GM11168 (cell line): ENCODE results near the gene IL32.

Experiments
- in situ Hi-C: fragments of 300-500 bp; cut with MboI; formaldehyde crosslinking; loops from one replicate; pipeline ENCODE4 v1.12.0; 2022; ENCODE audit warnings: low sequenced_read_pairs; ENCODE audit not compliant: unreplicated experiment

The IL32 gene, protein sequence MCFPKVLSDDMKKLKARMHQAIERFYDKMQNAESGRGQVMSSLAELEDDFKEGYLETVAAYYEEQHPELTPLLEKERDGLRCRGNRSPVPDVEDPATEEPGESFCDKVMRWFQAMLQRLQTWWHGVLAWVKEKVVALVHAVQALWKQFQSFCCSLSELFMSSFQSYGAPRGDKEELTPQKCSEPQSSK

GRCh38 chr16:3065069-3065741, at the start of gene IL32:
Gene IL32, plus strand, starts transcription at chr16:3065640. Its CDS starts 172 bp downstream, at chr16:3065812.
- in situ Hi-C loops, result no loop called here

DNA sequence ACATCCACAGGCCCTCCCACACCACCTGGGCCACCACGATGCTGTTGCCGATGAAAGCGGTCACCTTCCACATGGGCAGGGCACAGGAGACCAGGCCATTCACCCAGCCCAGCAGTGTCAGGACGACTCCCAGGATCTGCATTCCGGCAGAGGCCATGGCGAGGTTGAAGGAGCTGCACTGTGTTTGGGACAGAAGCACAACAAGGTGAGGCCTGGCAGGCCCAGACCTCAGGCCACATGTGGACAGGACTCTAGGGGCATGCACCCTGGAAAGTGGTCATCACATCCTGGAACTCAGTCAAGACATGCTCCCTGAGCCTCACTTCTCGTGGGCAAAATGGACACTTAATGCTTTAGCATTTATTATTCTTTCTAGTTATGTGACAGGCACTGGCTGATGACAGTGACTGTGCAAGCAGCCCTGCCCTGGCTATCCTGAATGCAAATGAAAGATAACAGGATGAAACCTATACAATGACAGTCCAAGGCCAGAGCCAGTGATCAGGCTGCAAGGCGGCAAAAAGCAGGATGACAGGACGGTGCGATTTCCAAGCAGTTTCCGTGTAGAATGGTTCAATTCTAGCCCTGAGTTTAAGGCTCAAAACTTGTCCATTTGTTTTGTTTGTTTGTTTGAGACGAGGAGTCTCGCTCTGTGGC, 49.4 kb upstream of the IL32 start:
- in situ Hi-C loops, result no loop called here

GRCh38 chr16:3017344-3017743, 48.1 kb upstream of the IL32 start:
- in situ Hi-C loops, result no loop called here

- in situ Hi-C loops, result no loop called here
Measured at GRCh38 chr16:3017794-3018506, 47.5 kb upstream of the IL32 start, which contains the start of gene CLDN6. Gene CLDN6, minus strand, starts transcription at chr16:3018183. Its CDS starts 2,162 bp downstream, at chr16:3016021.

DNA sequence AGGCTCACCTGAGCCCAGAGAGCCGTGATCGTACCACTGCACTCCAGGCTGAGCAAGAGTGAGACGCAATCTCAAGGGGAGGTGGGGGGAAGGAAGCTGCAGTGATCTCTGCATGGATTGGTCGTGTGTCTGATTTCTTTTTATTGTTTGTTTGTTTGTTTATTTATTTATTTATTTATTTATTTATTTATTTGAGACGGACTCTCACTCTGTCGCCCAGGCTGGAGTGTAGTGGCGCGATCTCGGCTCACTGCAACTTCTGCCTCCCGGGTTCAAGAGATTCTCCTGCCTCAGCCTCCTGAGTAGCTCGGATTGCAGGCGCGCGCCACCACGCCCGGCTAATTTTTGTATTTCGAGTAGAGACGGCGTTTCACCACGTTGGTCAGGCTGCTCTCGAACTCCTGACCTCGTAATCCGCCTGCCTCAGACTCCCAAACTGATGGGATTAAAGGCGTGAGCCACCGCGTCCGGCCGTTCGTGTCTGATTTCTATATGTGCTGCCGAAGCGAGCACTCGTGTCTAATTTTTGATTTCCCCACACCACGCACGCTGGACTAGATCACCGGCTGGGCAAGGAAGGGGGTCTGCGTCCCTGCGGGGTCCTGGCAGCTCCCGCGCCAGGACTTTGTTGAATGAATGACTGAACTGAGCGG, 45.7 kb upstream of the IL32 start:
- in situ Hi-C loops, result no loop called here

DNA sequence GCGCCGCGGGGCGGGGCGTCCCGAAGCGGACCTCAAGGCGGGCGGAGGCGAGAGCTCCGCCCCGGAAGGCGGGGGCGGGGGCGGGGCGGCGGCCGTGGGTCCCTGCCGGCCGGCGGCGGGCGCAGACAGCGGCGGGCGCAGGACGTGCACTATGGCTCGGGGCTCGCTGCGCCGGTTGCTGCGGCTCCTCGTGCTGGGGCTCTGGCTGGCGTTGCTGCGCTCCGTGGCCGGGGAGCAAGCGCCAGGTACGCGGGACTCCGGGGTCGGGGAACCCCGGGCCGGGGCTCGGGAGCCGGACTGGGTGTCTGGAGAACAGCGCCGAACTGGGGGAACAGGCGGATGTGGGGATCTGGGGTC, 45.2 kb upstream of the IL32 start, which contains the start of gene TNFRSF12A:
Gene TNFRSF12A, plus strand, starts transcription at position 122 of the 357 bp plus-strand sequence. Its CDS starts 30 bp downstream, at position 152.
- in situ Hi-C loops, result no loop called here

DNA sequence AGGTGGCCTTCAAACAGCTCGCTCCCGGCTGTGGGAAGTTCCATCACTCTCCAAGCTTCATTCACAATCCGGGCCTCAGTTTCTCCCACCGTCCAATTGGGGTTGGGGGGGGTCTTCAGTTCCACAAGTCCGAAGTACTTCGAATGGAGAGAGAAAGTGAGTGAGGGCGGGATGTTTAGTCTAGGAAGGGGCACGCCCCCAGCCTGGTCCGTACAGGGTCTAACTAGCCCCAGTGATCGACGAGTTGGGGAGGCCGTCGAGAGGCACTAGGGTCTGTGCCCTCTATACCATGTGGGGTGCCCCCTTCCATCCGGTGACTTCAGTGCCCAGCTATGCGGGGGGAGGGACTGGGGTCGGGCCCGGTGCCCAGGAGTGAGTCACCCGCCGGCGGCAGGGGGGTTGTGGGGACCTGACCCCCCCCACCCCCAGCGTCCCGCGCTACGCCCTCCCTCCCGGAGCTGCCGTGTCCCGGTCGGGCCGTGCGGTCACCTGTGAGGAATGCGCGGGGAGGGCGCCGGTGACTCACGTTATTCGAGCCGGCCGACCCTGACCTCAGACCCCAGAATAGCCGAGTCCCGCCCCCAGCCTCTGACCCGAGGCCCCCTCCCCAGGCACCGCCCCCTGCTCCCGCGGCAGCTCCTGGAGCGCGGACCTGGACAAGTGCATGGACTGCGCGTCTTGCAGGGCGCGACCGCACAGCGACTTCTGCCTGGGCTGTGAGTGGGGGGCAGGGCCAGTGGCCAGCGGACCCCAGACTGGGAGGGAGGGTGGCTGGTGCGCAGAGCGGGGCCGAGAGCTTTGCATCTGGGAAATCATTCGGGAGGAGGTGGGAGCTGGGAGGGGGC, 44.6 kb upstream of the IL32 start:
- in situ Hi-C loops, result no loop called here

DNA sequence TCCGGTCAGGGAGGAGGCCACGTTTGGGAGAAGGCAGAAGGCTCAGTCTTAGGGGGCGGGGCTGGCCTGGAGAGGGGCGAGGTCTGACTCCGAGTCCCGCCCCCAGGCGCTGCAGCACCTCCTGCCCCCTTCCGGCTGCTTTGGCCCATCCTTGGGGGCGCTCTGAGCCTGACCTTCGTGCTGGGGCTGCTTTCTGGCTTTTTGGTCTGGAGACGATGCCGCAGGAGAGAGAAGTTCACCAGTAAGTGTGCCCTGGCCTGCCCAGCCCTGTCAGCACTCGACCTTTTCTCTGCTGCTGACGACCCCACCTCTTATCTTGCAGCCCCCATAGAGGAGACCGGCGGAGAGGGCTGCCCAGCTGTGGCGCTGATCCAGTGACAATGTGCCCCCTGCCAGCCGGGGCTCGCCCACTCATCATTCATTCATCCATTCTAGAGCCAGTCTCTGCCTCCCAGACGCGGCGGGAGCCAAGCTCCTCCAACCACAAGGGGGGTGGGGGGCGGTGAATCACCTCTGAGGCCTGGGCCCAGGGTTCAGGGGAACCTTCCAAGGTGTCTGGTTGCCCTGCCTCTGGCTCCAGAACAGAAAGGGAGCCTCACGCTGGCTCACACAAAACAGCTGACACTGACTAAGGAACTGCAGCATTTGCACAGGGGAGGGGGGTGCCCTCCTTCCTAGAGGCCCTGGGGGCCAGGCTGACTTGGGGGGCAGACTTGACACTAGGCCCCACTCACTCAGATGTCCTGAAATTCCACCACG, 43.8 kb upstream of the IL32 start:
- in situ Hi-C loops, result no loop called here

DNA sequence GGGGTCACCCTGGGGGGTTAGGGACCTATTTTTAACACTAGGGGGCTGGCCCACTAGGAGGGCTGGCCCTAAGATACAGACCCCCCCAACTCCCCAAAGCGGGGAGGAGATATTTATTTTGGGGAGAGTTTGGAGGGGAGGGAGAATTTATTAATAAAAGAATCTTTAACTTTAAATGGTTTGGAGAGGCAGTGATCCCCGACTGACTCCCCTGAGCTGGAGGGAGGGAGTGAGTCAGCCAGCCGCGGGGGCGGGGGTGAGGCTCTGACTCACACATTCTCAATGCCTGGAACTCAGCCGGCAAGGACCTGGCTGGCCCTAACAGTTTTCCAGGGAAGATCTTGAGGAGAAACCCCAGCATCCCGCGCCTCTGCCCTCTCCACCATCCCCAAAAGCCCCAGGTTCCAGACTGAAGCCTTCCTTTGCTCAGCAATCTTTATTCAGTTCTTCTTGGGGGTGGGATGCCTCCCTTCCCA, 43.2 kb upstream of the IL32 start:
- in situ Hi-C loops, result no loop called here

- in situ Hi-C loops, result no loop called here
Measured at GRCh38 chr16:3022684-3023414, 42.6 kb upstream of the IL32 start.

GRCh38 chr16:3023415-3023668, 42.1 kb upstream of the IL32 start:
- in situ Hi-C loops, result no loop called here

GRCh38 chr16:3023669-3024478, 41.6 kb upstream of the IL32 start, which contains the start of the genes HCFC1R1 and THOC6:
Gene HCFC1R1, minus strand, starts transcription at chr16:3023942. Its CDS starts 1 bp downstream, at chr16:3023941.
Gene THOC6, plus strand, starts transcription at chr16:3024035. Its CDS starts 292 bp downstream, at chr16:3024327.
- in situ Hi-C loops, result no loop called here

GRCh38 chr16:3025032-3026002, 40.1 kb upstream of the IL32 start:
- in situ Hi-C loops, result no loop called here

DNA sequence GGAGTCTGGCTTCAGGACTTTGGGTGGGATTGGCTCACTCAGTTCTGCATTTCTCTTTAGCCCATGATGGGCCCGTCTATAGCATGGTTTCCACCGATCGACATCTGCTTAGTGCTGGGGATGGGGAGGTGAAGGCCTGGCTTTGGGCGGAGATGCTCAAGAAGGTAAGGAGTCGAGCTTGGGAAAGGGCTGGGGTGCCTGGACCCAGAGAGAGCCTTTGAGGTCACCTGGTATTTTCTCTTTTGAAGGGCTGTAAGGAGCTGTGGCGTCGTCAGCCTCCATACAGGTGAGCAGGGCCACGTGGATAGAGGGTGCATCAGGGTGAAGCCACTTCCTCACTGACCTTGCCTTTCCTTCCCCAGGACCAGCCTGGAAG, 39.4 kb upstream of the IL32 start:
- in situ Hi-C loops, result no loop called here

GRCh38 chr16:3026609-3027488, 38.6 kb upstream of the IL32 start:
- in situ Hi-C loops, result no loop called here
